HCT116 (cell line): Measurements from ENCODE around the gene TAL1. TPM values are rescaled to one million over a fixed set of nuclear protein-coding genes. Genes with fewer than 3 reads are reported as not detected.

ENCODE experiments used
- ATAC-seq: fragments of 200-7000 bp; cut with Tn5 transposase; 2 replicates; pipeline ENCODE4 v1.9.1; 2020; ENCODE audit warnings: mild to moderate bottlenecking, moderate library complexity
- BruUV-seq: library from RNA; stranded (reverse); fragments of 400-500 nt; replicated peaks from 2 replicates; lab custom pipeline; 2021; lab: Mats Ljungman, UMichigan
- CTCF ChIA-PET: fragments of 300-600 bp; sonication (Branson Sonifier 250); formaldehyde crosslinking; loops from one replicate; lab custom pipeline; 2021; ENCODE audit warnings: antibody characterized with exemption; lab: Charles Lee
- POLR2A ChIA-PET: fragments of 300-600, 350-600 bp; sonication (Branson Sonifier 250); formaldehyde crosslinking; loops from one replicate; lab custom pipeline; 2021; ENCODE audit warnings: antibody characterized with exemption; lab: Charles Lee
- RAD21 ChIA-PET, 2 experiments: fragments of 300-600 bp; sonication (Branson Sonifier 250); formaldehyde crosslinking; loops; one replicate each; lab custom pipeline; 2023; ENCODE audit warnings: low total read pairs in 2 of 2; ENCODE audit not compliant: uncharacterized antibody in 2 of 2, unreplicated experiment in 2 of 2, low non-redundant PET in 1 of 2; lab: Charles Lee
- DNase-seq: peaks from one replicate; pipeline ENCODE4 v3.0.0-alpha.2; 2010; ENCODE audit warnings: low read depth, low spot score
- H2AFZ ChIP-seq: fragments of 200-600 bp; shearing (Covaris generic), sonication (generic); 2 replicates; pipeline ENCODE4 v1.6.1; 2017; ENCODE audit warnings: low read depth, mixed run types, mixed read lengths, antibody characterized with exemption, low read length; ENCODE audit not compliant: poor library complexity, severe bottlenecking
- H3K27ac ChIP-seq: 2 replicates; pipeline ENCODE4 v1.5.1; 2012; ENCODE audit warnings: low read depth, low read length
- H3K27me3 ChIP-seq: fragments of 200-600 bp; sonication (generic); 2 replicates; pipeline ENCODE4 v1.6.1; 2016; ENCODE audit warnings: mixed run types, low read length, mixed read lengths; ENCODE audit not compliant: insufficient read depth
- H3K36me3 ChIP-seq, 2 experiments: fragments of 200-500 bp in 1 of 2; fragments of 200-600 bp in 1 of 2; sonication (Bioruptor generic) in 1 of 2; sonication (generic) in 1 of 2; 2 replicates each; pipeline versions ENCODE4 v1.5.1 to v1.6.1; 2014 to 2016; ENCODE audit warnings: low read length in 2 of 2, inconsistent platforms in 1 of 2, mixed read lengths in 1 of 2, mixed run types in 1 of 2; ENCODE audit not compliant: insufficient read depth in 2 of 2, control insufficient read depth in 1 of 2
- H3K4me1 ChIP-seq, 2 experiments: fragments of 200-600 bp in 1 of 2; sonication (generic) in 1 of 2; 2 replicates each; pipeline versions ENCODE4 v1.5.1 to v1.6.1; 2012 to 2017; ENCODE audit warnings: low read length in 2 of 2, inconsistent platforms in 1 of 2, mild to moderate bottlenecking in 1 of 2, mixed read lengths in 1 of 2, mixed run types in 1 of 2, moderate library complexity in 1 of 2; ENCODE audit not compliant: insufficient read depth in 2 of 2, control insufficient read depth in 1 of 2
- H3K4me2 ChIP-seq: fragments of 200-600 bp; sonication (generic); 2 replicates; pipeline ENCODE4 v1.6.1; 2017; ENCODE audit warnings: mixed run types, low read length, mixed read lengths
- H3K4me3 ChIP-seq, 2 experiments: fragments of 200-600 bp in 1 of 2; sonication (generic) in 1 of 2; replicated peaks in 1 of 2; 2 replicates each; pipeline ENCODE4 v1.5.1; 2011 to 2016; ENCODE audit warnings: low read length in 2 of 2, control low read depth in 1 of 2, low read depth in 1 of 2, mild to moderate bottlenecking in 1 of 2, mixed read lengths in 1 of 2, mixed run types in 1 of 2
- H3K79me2 ChIP-seq: fragments of 200-600 bp; sonication (generic); 2 replicates; pipeline ENCODE4 v1.6.1; 2017; ENCODE audit warnings: mild to moderate bottlenecking, mixed run types, low read length, moderate library complexity, mixed read lengths; ENCODE audit not compliant: insufficient read depth
- H3K9ac ChIP-seq: fragments of 200-600 bp; sonication (generic); 2 replicates; pipeline ENCODE4 v1.6.1; 2016; ENCODE audit warnings: low read length, mixed read lengths
- H3K9me2 ChIP-seq: fragments of 200-600 bp; sonication (generic), shearing (Covaris generic); 2 replicates; pipeline ENCODE4 v1.6.1; 2017; ENCODE audit warnings: mixed run types, mild to moderate bottlenecking, moderate library complexity; ENCODE audit not compliant: insufficient read depth
- H3K9me3 ChIP-seq, 2 experiments: fragments of 200-500 bp in 1 of 2; fragments of 200-600 bp in 1 of 2; sonication (Bioruptor generic) in 1 of 2; sonication (generic) in 1 of 2; 2 replicates each; pipeline ENCODE4 v1.6.1; 2014 to 2017; ENCODE audit warnings: low read length in 2 of 2, mixed read lengths in 2 of 2, inconsistent platforms in 1 of 2, low read depth in 1 of 2, mild to moderate bottlenecking in 1 of 2, mixed run types in 1 of 2, moderate library complexity in 1 of 2; ENCODE audit not compliant: control insufficient read depth in 1 of 2, insufficient read depth in 1 of 2
- H4K20me1 ChIP-seq: fragments of 200-600 bp; sonication (generic), shearing (Covaris generic); 2 replicates; pipeline ENCODE4 v1.6.1; 2017; ENCODE audit warnings: mixed run types, mild to moderate bottlenecking, moderate library complexity; ENCODE audit not compliant: insufficient read depth
- CBX3 ChIP-seq: IDR thresholded peaks from 2 replicates; pipeline ENCODE4 v1.6.1; 2012; ENCODE audit warnings: low read depth
- CEBPB ChIP-seq: IDR thresholded peaks from 2 replicates; pipeline ENCODE4 v1.6.1; 2012; ENCODE audit warnings: low read depth
- CTCF ChIP-seq, 3 experiments: fragments of 200-600 bp in 1 of 3; sonication (generic) in 1 of 3; IDR thresholded peaks in 2 of 3; conservative IDR thresholded peaks in 1 of 3; 2 replicates each; pipeline ENCODE4 v1.5.1; 2012 to 2017; ENCODE audit warnings: low read depth in 2 of 3, low read length in 2 of 3, antibody characterized with exemption in 1 of 3, borderline replicate concordance in 1 of 3, control low read depth in 1 of 3, mild to moderate bottlenecking in 1 of 3, mixed read lengths in 1 of 3, mixed run types in 1 of 3, moderate library complexity in 1 of 3; ENCODE audit not compliant: insufficient read depth in 1 of 3
- EGR1 ChIP-seq: IDR thresholded peaks from 2 replicates; pipeline ENCODE4 v1.6.1; 2012; ENCODE audit warnings: low read depth
- EZH2 ChIP-seq: fragments of 200-600 bp; sonication (generic); IDR thresholded peaks from 2 replicates; pipeline ENCODE4 v1.6.1; 2017; ENCODE audit warnings: antibody characterized with exemption, mixed run types
- JUND ChIP-seq: IDR thresholded peaks from 2 replicates; pipeline ENCODE4 v1.6.1; 2012
- POLR2AphosphoS5 ChIP-seq: IDR thresholded peaks from 2 replicates; pipeline ENCODE4 v1.6.1; 2011; ENCODE audit warnings: mild to moderate bottlenecking, low read depth, low read length, moderate library complexity
- REST ChIP-seq: IDR thresholded peaks from 2 replicates; pipeline ENCODE4 v1.6.1; 2012; ENCODE audit warnings: low read depth
- SP1 ChIP-seq: IDR thresholded peaks from 2 replicates; pipeline ENCODE4 v1.6.1; 2012; ENCODE audit warnings: low read depth
- SRF ChIP-seq: IDR thresholded peaks from 2 replicates; pipeline ENCODE4 v1.6.1; 2012; ENCODE audit warnings: low read depth
- ZNF274 ChIP-seq: fragments of 200-500 bp; sonication (Bioruptor generic); IDR thresholded peaks from 2 replicates; pipeline ENCODE4 v1.6.1; 2014; ENCODE audit warnings: mild to moderate bottlenecking, low read depth, low read length, inconsistent platforms
- intact Hi-C: fragments of 100-400 bp; cut with micrococcal nuclease; formaldehyde crosslinking; loops from 2 replicates; pipeline ENCODE4 v1.10.0; 2022
- total RNA-seq: library from RNA; stranded (reverse); gene quantifications from one replicate; pipeline ENCODE4 v1.2.1, GENCODE V29; 2021; ENCODE audit not compliant: unreplicated experiment

TAL1 gene
- total RNA-seq, 1 experiment from 2014 or later: 0.05 TPM

- H3K27ac ChIP-seq: no peak overlapping the region
- no peak overlapping the region for H3K9ac ChIP-seq
- TF ChIP-seq JUND: no peak
- TF ChIP-seq REST: no peak
- TF ChIP-seq CBX3: no peak
- TF ChIP-seq CTCF (IDR thresholded peaks at IDR 0.05 in 2 of 3, conservative IDR thresholded peaks at IDR 0.05 in 1 of 3; ENCODE audit: borderline replicate concordance in 1 of 3, insufficient read depth in 1 of 3, low read depth in 2 of 3, low read length in 2 of 3): no peak
- TF ChIP-seq EGR1: no peak
- TF ChIP-seq ZNF274: no peak
- TF ChIP-seq SRF: no peak
- TF ChIP-seq SP1: no peak
- TF ChIP-seq CEBPB: no peak
- no peak for TF ChIP-seq POLR2AphosphoS5
- TF ChIP-seq EZH2: no peak
- H3K4me3 ChIP-seq: no peak overlapping the region
- H3K4me1 ChIP-seq: no peaks in the 10 kb centered on the region
- ChIA-PET CTCF (interaction anchor here (0.7 kb wide), 1 partner anchor 478 kb away, joined by 9 read pairs; no protein-coding TSS in a partner anchor), POLR2A (no interaction called here), RAD21 (no interaction called here)
- H3K9me2 ChIP-seq: no peaks in the 10 kb centered on the region
- DNase-seq (no peak), ATAC-seq (no peak)
- peaks cover 10% of the 10 kb centered on the region for H3K27me3 ChIP-seq
- BruUV-seq: no TSS peak
- no peak overlapping the region for H2AFZ ChIP-seq
- no peaks in the 10 kb centered on the region for H3K9me3 ChIP-seq
- H3K36me3 ChIP-seq: no peaks in the 10 kb centered on the region
- no peaks in the 10 kb centered on the region for H4K20me1 ChIP-seq
- intact Hi-C loops: no loop called here
- H3K79me2 ChIP-seq: no peaks in the 10 kb centered on the region
- H3K4me2 ChIP-seq: no peak overlapping the region
Measured at GRCh38 chr1:47225430-47226100, 6.5 kb downstream of the TAL1 start.
